Panc1 (cell line): ENCODE data around the gene COL23A1. TPM values are rescaled to one million over a fixed set of nuclear protein-coding genes. Genes with fewer than 3 reads are reported as not detected.

ENCODE experiments used
- ATAC-seq: fragments of 200-7000 bp; cut with Tn5 transposase; 2 replicates; pipeline ENCODE4 v1.9.1; 2020; ENCODE audit warnings: mild to moderate bottlenecking, moderate library complexity
- BruUV-seq: library from RNA; stranded (reverse); fragments of 400-500 nt; replicated peaks from 2 replicates; lab custom pipeline; 2021; lab: Mats Ljungman, UMichigan
- CTCF ChIA-PET: fragments of 300-600 bp; sonication (Branson Sonifier 250); formaldehyde crosslinking; loops from one replicate; lab custom pipeline; 2022; ENCODE audit warnings: antibody characterized with exemption; lab: Charles Lee
- POLR2A ChIA-PET: fragments of 300-600 bp; sonication (Branson Sonifier 250); formaldehyde crosslinking; loops from one replicate; lab custom pipeline; 2022; ENCODE audit warnings: antibody characterized with exemption; lab: Charles Lee
- DNase-seq: peaks from one replicate; pipeline ENCODE4 v3.0.0-alpha.2; 2010; ENCODE audit warnings: low read depth, low spot score
- H3K27ac ChIP-seq: 2 replicates; pipeline ENCODE4 v1.5.1; 2011; ENCODE audit warnings: mild to moderate bottlenecking, low read length, inconsistent platforms
- H3K27me3 ChIP-seq: fragments of 200-500 bp; sonication (Bioruptor generic); 2 replicates; pipeline ENCODE4 v1.6.0; 2014; ENCODE audit warnings: low read length, inconsistent platforms; ENCODE audit not compliant: control insufficient read depth, insufficient read depth
- H3K36me3 ChIP-seq: fragments of 200-500 bp; sonication (Bioruptor generic); 2 replicates; pipeline ENCODE4 v1.5.1; 2014; ENCODE audit warnings: inconsistent platforms, mild to moderate bottlenecking, low read length, moderate library complexity; ENCODE audit not compliant: control insufficient read depth, insufficient read depth
- H3K4me1 ChIP-seq: 2 replicates; pipeline ENCODE4 v1.5.1; 2011; ENCODE audit warnings: inconsistent platforms, mild to moderate bottlenecking, low read length, moderate library complexity; ENCODE audit not compliant: control insufficient read depth, insufficient read depth
- H3K4me3 ChIP-seq, 2 experiments: 2 replicates each; pipeline ENCODE4 v1.5.1; 2011 to 2012; ENCODE audit warnings: low read depth in 2 of 2, low read length in 2 of 2, mild to moderate bottlenecking in 2 of 2, inconsistent platforms in 1 of 2, moderate library complexity in 1 of 2
- H3K9me3 ChIP-seq: fragments of 200-500 bp; sonication (Bioruptor generic); 2 replicates; pipeline ENCODE4 v1.5.1; 2014; ENCODE audit warnings: low read depth, mild to moderate bottlenecking, inconsistent platforms, low read length, moderate library complexity; ENCODE audit not compliant: control insufficient read depth, insufficient read depth
- CTCF ChIP-seq: fragments of 450-650 bp; IDR thresholded peaks from 2 replicates; pipeline ENCODE4 v1.5.1; 2017; ENCODE audit warnings: mild to moderate bottlenecking
- POLR2AphosphoS5 ChIP-seq: IDR thresholded peaks from 2 replicates; pipeline ENCODE4 v1.6.1; 2012; ENCODE audit warnings: mild to moderate bottlenecking, low read depth, low read length, moderate library complexity
- SIN3A ChIP-seq: IDR thresholded peaks from 2 replicates; pipeline ENCODE4 v1.6.1; 2012; ENCODE audit warnings: low read depth, mild to moderate bottlenecking, low read length, moderate library complexity, borderline replicate concordance; ENCODE audit not compliant: insufficient read depth
- TCF7L2 ChIP-seq: IDR thresholded peaks from 2 replicates; pipeline ENCODE4 v1.6.1; 2011; ENCODE audit warnings: mild to moderate bottlenecking, low read depth, low read length, inconsistent platforms
- in situ Hi-C: cut with HindIII; loops from 2 replicates; pipeline ENCODE4 v1.10.0; 2016; ENCODE audit warnings: low sequenced_read_pairs, low pct_unique_long_range_greater_than_20kb
- intact Hi-C: fragments of 100-400 bp; cut with micrococcal nuclease; formaldehyde crosslinking; loops from one replicate; pipeline ENCODE4 v1.10.0; 2022; ENCODE audit not compliant: unreplicated experiment
- total RNA-seq: library from RNA; stranded (reverse); gene quantifications from one replicate; pipeline ENCODE4 v1.2.1, GENCODE V29; 2021; ENCODE audit not compliant: unreplicated experiment
- TF ChIP-seq, protein P1 (sequence below), 2 experiments: IDR thresholded peaks; 2 replicates each; pipeline ENCODE4 v1.6.1; 2011 to 2012; ENCODE audit warnings: low read depth in 2 of 2, control low read depth in 1 of 2, low read length in 1 of 2, mild to moderate bottlenecking in 1 of 2, moderate library complexity in 1 of 2; ENCODE audit not compliant: insufficient read depth in 1 of 2

COL23A1 gene
- total RNA-seq, 1 experiment from 2014 or later, result 0.05 TPM

DNA sequence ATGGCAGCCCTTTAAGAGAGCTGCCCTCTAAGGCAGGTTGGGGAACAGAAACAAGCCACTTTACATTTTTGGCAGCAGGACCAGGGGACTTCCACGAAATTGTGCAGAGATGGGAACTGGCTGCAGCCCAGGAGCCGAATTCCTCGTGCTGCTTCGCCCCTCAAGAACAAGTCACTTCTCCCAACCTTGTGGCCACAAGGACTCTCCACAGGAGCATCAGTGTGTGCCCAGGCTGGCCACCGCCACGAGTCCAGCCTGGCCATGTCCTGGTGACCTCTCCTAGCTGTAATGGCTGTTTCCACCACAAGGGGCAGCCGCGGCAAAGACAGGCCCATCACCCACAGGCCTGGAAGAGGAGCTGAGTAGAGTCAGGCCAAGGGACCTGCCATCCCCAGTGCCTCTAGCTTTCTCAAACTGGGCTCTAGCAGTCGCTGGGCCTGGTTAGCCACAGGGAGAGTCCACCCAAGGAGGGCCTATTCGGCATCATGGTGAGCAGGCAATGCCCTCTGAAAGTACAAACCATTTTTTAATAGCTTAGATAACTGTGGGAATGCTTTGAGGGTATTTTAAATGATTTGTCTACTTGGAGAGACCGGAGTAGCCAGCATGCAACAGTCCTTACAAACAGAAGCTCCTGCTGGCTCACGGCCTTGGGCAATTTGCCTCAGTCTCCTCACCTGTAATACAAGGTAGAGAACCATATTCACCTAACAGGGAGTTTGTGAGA lies 129.0 kb downstream of the COL23A1 start:
- ATAC-seq (peak; percentile 98), DNase-seq (peak; percentile 27)
- no peak overlapping the region for H3K4me3 ChIP-seq
- in situ Hi-C loops, result no loop called here
- TF ChIP-seq SIN3A, result no peak
- TF ChIP-seq CTCF, result peak; percentile 94
- ChIA-PET POLR2A (no interaction called here), CTCF (interaction anchor here (0.5 to 1.9 kb wide), 9 partner anchors 9 to 155 kb away, joined by 3 to 7 read pairs (median 3); no protein-coding TSS in a partner anchor)
- no peak overlapping the region for H3K27ac ChIP-seq
- no peaks in the 10 kb centered on the region for H3K27me3 ChIP-seq
- BruUV-seq, result no TSS peak
- H3K4me1 ChIP-seq, result no peaks in the 10 kb centered on the region
- no peaks in the 10 kb centered on the region for H3K36me3 ChIP-seq
- no peaks in the 10 kb centered on the region for H3K9me3 ChIP-seq
- intact Hi-C loops, result no loop called here

- Histone ChIP-seq H3K4me3 (no peak overlapping the region), H3K27ac (no peak overlapping the region), H3K36me3 (no peaks in the 10 kb centered on the region; the same call in 1 of the 2 replicates), H3K9me3 (no peaks in the 10 kb centered on the region), H3K27me3 (no peaks in the 10 kb centered on the region), H3K4me1 (no peaks in the 10 kb centered on the region)
- BruUV-seq, result no TSS peak
- ChIA-PET POLR2A (no interaction called here), CTCF (interaction anchor here (0.8 to 1.9 kb wide), 8 partner anchors 10 to 126 kb away, joined by 3 to 7 read pairs (median 4); no protein-coding TSS in a partner anchor)
- intact Hi-C loops (no loop called here), in situ Hi-C loops (no loop called here)
- TF ChIP-seq TCF7L2, result no peak
- TF ChIP-seq SIN3A, result no peak
- no peak for TF ChIP-seq POLR2AphosphoS5
- TF ChIP-seq, protein P1, sequence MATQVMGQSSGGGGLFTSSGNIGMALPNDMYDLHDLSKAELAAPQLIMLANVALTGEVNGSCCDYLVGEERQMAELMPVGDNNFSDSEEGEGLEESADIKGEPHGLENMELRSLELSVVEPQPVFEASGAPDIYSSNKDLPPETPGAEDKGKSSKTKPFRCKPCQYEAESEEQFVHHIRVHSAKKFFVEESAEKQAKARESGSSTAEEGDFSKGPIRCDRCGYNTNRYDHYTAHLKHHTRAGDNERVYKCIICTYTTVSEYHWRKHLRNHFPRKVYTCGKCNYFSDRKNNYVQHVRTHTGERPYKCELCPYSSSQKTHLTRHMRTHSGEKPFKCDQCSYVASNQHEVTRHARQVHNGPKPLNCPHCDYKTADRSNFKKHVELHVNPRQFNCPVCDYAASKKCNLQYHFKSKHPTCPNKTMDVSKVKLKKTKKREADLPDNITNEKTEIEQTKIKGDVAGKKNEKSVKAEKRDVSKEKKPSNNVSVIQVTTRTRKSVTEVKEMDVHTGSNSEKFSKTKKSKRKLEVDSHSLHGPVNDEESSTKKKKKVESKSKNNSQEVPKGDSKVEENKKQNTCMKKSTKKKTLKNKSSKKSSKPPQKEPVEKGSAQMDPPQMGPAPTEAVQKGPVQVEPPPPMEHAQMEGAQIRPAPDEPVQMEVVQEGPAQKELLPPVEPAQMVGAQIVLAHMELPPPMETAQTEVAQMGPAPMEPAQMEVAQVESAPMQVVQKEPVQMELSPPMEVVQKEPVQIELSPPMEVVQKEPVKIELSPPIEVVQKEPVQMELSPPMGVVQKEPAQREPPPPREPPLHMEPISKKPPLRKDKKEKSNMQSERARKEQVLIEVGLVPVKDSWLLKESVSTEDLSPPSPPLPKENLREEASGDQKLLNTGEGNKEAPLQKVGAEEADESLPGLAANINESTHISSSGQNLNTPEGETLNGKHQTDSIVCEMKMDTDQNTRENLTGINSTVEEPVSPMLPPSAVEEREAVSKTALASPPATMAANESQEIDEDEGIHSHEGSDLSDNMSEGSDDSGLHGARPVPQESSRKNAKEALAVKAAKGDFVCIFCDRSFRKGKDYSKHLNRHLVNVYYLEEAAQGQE (IDR thresholded peaks at IDR 0.05; ENCODE audit: insufficient read depth in 1 of 2, low read depth in 2 of 2, low read length in 1 of 2), result no peak
- TF ChIP-seq CTCF, result no peak
- ATAC-seq (no peak), DNase-seq (no peak)
These were observed 129.6 kb downstream of the COL23A1 start for GRCh38 chr5:178460598-178460997.
